ENCODE measurements around the gene LCE5A.

- no peak for TF ChIP-seq POLR2A (IDR thresholded peaks at IDR 0.05; ENCODE audit: extremely low read depth, insufficient read length)
- TF ChIP-seq CTCF (IDR thresholded peaks at IDR 0.05; ENCODE audit: low read depth, low read length): no peak
- no peak for TF ChIP-seq MAX (IDR thresholded peaks at IDR 0.05; ENCODE audit: low read depth, low read length)
These were observed 25.2 kb downstream of the LCE5A start for GRCh38 chr1:152535774-152536173.

All from NB4 (cell line).